Kidney glomerular epithelial cell (primary cell): Measurements from ENCODE around the gene TMEM108.

ENCODE experiments used
- DNase-seq: peaks from one replicate; lab custom pipeline; 2025; lab: John Stamatoyannopoulos, UW

TMEM108 gene

DNA sequence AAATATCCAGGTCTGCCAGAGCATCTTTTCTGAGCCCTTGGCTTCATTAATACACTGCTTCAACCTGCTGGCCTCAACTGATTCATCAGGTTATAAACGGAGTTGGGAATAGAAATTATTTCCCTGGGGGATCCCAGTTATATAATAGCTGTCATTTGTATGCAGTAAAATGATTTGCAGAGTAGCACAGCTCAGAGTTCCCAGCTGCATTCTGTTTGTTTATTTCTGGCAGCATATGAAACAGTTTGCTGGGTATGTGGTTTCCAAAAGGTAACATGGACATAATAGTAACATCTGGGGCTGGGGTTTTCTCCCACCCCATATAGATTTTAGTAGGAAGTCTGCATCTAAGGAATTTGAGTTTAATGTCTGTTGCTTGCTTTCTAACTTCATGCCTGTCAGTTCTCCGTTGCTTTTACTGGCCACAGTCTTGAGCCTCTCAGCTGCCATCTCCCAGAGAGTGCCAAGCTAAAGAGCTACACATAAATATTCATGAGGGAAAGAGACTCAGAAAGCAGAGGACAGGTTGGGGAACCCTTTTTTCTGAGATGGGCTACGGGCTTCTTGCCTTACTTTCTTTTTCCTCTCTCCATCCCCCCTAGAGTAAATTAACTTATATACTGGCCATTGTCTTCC is 124.6 kb downstream of the TMEM108 start:
- no peak for DNase-seq

- no peak for DNase-seq
Observed at GRCh38 chr3:133167340-133168024, 129.3 kb downstream of the TMEM108 start.

- DNase-seq: no peak
Observed at GRCh38 chr3:133168025-133168401, 129.8 kb downstream of the TMEM108 start.

- DNase-seq: no peak
Observed at GRCh38 chr3:133169331-133170068, 131.3 kb downstream of the TMEM108 start.

DNA sequence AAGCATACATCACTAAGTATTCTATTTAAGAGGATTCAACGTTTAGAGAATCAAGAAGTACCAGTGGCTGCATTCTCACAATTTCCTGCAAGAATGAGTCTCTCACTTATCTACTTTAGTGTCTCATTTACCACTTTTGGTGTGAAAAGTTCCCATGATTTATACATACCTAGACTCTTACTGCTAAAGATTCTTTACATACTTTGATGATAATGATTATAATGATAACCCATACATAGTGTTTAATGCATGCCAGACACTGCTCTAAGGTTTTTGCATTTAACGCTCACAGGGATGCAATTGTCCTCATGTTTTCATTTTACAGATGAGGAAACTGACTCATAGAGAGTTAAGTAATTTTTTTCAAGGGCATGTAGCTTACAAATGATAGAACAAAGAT is 133.6 kb downstream of the TMEM108 start:
- no peak for DNase-seq

GRCh38 chr3:133181392-133182150 is 143.4 kb downstream of the TMEM108 start:
- DNase-seq: no peak

DNA sequence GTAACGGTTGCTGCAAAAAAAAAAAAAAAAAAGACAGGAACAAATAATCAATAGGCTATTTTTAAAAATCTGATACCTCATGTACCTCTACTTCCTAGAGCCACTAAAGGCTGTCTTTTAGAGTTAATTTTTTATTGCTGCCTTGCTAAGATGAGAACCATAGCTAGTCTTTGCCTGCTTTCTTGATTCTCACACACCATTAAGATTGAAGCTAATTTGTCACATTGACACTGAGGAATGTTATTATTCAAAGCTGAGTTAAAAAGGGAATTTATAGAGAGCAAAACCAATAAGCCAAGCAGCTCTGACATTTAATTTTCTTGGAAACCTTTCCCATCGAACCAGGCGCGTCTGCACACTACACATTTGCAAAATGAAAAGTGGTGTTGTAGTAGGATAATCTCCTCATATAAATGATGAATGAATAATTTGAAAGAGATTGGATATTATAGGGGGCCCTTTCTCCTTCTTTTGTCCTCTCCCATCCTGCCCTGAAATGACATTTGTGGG is 149.7 kb downstream of the TMEM108 start:
- DNase-seq: no peak

GRCh38 chr3:133188996-133189395 is 150.8 kb downstream of the TMEM108 start:
- DNase-seq: no peak

GRCh38 chr3:133189893-133190292 is 151.7 kb downstream of the TMEM108 start:
- DNase-seq: no peak

- DNase-seq: no peak
Observed at GRCh38 chr3:133191818-133192217, 153.6 kb downstream of the TMEM108 start.

- no peak for DNase-seq
Observed at GRCh38 chr3:133192363-133192945, 154.3 kb downstream of the TMEM108 start.

DNA sequence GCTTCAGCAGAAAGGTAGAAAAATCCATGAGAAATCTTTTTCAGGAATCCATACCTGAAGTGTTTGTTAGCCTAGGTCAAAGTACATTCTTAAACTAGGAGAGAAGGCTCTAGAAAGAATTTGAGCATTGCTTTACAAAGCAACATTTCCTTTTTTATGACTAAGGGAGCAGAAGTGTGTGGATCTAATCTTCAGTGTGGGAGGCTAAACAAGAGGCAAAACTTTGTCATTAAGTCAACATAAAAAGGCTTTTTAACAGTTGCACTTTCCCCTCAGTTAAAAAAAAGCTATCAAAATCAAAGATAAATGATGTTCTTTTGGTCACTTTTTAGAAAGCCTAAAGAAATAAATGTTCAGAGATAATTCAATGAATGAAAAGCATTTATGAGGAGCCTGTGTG is 154.8 kb downstream of the TMEM108 start:
- no peak for DNase-seq

DNA sequence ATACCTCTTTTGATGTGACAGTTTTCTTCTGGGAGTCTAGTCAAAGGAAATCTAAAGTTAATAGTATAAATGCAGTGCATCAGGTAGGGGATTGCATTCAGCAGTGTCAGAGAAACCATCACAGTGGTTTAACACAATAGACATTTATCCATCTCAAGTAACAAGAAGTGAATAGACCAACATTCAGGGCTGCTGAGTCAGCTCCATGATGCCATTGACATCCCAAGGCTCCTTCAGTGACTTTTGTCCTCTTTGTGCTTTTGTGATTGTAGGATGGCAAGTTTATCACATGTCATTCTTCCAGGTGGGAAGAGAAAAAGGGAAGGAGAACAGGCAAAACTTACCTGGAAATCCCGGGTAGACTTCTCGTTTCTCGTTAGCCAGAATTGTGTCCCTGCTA is 158.3 kb downstream of the TMEM108 start:
- no peak for DNase-seq

DNA sequence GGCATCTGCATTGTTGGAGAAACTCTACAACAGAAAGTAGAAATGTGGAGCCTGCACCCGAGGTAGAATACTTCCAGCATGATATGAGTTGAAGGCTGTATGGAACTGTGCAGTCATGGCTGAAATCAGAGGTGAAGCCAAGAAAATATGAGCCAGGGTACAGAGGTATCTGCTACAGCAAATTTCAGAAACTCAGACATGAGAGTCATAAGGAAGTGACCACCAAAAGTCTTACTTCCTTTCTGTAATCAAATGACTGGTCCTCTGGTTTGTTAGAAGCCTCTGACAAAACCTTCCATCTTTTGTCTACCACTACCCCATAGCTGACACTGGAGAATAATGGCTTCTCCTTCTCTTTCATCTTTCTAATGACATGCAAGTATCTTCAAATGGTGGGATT is 159.4 kb downstream of the TMEM108 start:
- DNase-seq: no peak

DNA sequence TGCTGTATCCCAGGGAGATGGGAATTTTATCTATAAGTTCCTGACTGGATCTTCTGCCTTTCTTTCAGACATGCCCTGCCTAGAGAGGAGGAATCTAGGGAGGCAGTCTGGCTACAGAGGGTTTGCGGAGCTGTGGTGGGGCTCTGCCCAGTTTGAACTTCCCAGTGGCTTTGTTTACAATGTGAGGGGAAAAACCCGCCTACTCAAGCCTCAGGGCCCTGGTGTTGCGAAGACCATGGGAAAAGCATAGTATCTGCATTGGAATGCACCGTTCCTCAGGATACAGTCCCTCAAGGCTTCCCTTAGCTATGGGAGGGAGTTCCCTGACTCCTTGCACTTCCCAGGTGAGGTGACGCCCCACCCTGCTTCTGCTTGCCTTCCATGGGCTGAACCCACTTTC is 168.7 kb downstream of the TMEM108 start:
- no peak for DNase-seq

- no peak for DNase-seq
Observed at GRCh38 chr3:133208184-133208583, 170.0 kb downstream of the TMEM108 start.

- DNase-seq: no peak
Observed at GRCh38 chr3:133209871-133210550, 171.8 kb downstream of the TMEM108 start.

DNA sequence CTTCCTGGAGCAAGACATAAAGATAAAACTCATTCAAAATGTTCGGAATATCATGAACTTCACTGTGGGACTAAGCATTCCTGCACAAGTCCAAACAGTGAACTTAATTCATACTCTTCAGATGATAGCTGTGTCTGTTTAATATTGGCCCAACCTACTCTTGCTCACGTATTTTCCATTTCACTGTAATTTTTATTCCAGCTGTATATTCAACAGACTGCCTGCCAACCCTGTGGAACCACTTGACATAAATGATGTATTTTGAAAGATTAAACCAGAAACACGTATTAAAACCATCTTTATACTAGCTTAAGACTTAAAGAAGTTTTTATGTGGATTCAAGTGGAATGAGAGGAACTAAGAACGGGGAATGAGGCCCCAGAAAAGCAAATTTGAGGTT is 172.5 kb downstream of the TMEM108 start:
- no peak for DNase-seq

DNA sequence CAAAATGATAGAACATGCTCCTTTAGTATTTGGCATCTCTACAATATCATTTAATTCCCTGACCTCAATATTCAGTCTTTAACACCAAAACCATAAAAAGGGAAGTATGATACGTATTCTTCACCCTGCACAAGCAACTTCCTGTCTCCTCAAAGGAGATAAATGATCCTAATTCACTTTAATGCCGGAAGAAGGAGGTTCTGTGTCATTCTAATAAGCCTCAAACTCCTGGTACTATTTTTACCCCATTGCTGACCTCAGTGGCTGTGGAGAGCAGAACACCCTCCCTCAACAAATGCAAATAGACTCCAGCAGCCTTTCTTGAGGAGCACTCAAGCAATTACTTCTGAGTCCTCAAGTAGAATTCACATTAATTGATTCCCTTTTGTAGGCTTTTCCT is 173.3 kb downstream of the TMEM108 start:
- DNase-seq: no peak

- DNase-seq: no peak
Observed at GRCh38 chr3:133211856-133212255, 173.7 kb downstream of the TMEM108 start.

- DNase-seq: no peak
Observed at GRCh38 chr3:133213937-133214336, 175.7 kb downstream of the TMEM108 start.
